Measurements from ENCODE around the gene TK1.

The TK1 gene

DNA sequence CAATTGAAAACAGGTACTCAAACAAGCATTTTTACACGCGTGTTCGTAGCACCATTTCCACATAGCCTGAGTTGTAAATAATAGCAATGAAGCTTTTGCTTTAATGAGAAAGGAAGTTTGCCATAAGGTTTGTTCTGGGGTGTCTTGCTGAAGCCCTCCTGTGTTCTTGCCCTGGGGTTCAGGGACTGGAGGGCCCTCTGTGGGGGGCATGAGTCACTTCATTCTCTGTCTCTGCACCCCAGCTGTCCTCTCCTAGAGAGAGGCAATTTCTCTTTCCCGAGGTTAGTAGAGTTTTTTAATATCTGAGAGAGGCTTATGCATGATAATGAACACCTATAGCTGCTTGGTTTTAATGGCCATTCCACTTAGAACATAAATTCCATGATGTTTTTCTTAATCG, 9.9 kb upstream of the TK1 start:
- Histone ChIP-seq H3K27me3 (ENCODE audit: control insufficient read depth, insufficient read depth, low read length) (no peaks in the 10 kb centered on the region), H3K9ac (ENCODE audit: low read depth, low read length) (no peak overlapping the region), H3K36me3 (ENCODE audit: control insufficient read depth, insufficient read depth, low read length) (peaks cover 39% of the 10 kb centered on the region), H3K4me1 (ENCODE audit: control insufficient read depth, insufficient read depth, low read length) (peaks cover 17% of the 10 kb centered on the region), H3K9me3 (ENCODE audit: control insufficient read depth, insufficient read depth, low read length) (no peaks in the 10 kb centered on the region), H3K4me3 (ENCODE audit: low read depth, low read length) (no peak overlapping the region), H3K27ac (ENCODE audit: low read depth, low read length) (peak overlapping the region; percentile 78)

GRCh38 chr17:78185981-78186691, 716 bp downstream of the TK1 start:
- Histone ChIP-seq H3K4me1 (ENCODE audit: control insufficient read depth, insufficient read depth, low read length) (no peaks in the 10 kb centered on the region; the same call in 1 of the 2 replicates), H3K27me3 (ENCODE audit: control insufficient read depth, insufficient read depth, low read length) (no peaks in the 10 kb centered on the region), H3K9ac (ENCODE audit: low read depth, low read length) (peak overlapping the region; percentile 55; the same call in 1 of the 2 replicates), H3K36me3 (ENCODE audit: control insufficient read depth, insufficient read depth, low read length) (peaks cover 48% of the 10 kb centered on the region), H3K4me3 (ENCODE audit: low read depth, low read length) (peak overlapping the region; percentile 91), H3K9me3 (ENCODE audit: control insufficient read depth, insufficient read depth, low read length) (no peaks in the 10 kb centered on the region), H3K27ac (ENCODE audit: low read depth, low read length) (no peak overlapping the region)

GRCh38 chr17:78184868-78185267, 2.0 kb downstream of the TK1 start:
- H3K4me3 ChIP-seq (ENCODE audit: low read depth, low read length), result no peak overlapping the region
- H3K36me3 ChIP-seq (ENCODE audit: control insufficient read depth, insufficient read depth, low read length), result peaks cover 54% of the 10 kb centered on the region
- no peak overlapping the region for H3K9ac ChIP-seq (ENCODE audit: low read depth, low read length)
- no peak overlapping the region for H3K27ac ChIP-seq (ENCODE audit: low read depth, low read length)
- no peaks in the 10 kb centered on the region for H3K27me3 ChIP-seq (ENCODE audit: control insufficient read depth, insufficient read depth, low read length)
- H3K9me3 ChIP-seq (ENCODE audit: control insufficient read depth, insufficient read depth, low read length), result no peaks in the 10 kb centered on the region
- no peaks in the 10 kb centered on the region; the same call in 1 of the 2 replicates for H3K4me1 ChIP-seq (ENCODE audit: control insufficient read depth, insufficient read depth, low read length)

DNA sequence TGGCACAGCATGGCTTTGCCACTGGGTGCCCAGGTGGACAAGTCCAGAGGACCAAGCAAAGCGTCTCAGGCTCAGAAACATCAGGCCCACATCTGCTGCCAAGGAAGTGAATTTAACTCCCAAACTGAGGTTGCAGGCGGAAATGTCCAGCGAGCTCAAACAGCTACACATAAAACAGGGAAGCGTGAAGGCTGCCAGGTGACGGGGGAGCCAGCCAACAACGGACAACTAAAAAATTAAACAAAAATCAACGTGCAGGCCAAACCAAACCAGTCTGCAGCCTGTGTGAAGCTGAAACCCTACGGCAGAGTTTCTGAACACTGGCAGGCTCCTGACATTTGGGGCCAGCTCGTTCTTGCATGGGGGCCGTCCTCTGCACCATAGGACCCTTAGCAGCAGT, 2.5 kb downstream of the TK1 start:
- Histone ChIP-seq H3K27me3 (ENCODE audit: control insufficient read depth, insufficient read depth, low read length) (no peaks in the 10 kb centered on the region), H3K9me3 (ENCODE audit: control insufficient read depth, insufficient read depth, low read length) (no peaks in the 10 kb centered on the region), H3K27ac (ENCODE audit: low read depth, low read length) (no peak overlapping the region), H3K4me1 (ENCODE audit: control insufficient read depth, insufficient read depth, low read length) (no peaks in the 10 kb centered on the region; the same call in 1 of the 2 replicates), H3K36me3 (ENCODE audit: control insufficient read depth, insufficient read depth, low read length) (peaks cover 60% of the 10 kb centered on the region), H3K9ac (ENCODE audit: low read depth, low read length) (no peak overlapping the region), H3K4me3 (ENCODE audit: low read depth, low read length) (no peak overlapping the region)

- H3K4me3 ChIP-seq (ENCODE audit: low read depth, low read length), result no peak overlapping the region
- peaks cover 64% of the 10 kb centered on the region for H3K36me3 ChIP-seq (ENCODE audit: control insufficient read depth, insufficient read depth, low read length)
- H3K27ac ChIP-seq (ENCODE audit: low read depth, low read length), result no peak overlapping the region
Observed at GRCh38 chr17:78183916-78184315, 2.9 kb downstream of the TK1 start.

DNA sequence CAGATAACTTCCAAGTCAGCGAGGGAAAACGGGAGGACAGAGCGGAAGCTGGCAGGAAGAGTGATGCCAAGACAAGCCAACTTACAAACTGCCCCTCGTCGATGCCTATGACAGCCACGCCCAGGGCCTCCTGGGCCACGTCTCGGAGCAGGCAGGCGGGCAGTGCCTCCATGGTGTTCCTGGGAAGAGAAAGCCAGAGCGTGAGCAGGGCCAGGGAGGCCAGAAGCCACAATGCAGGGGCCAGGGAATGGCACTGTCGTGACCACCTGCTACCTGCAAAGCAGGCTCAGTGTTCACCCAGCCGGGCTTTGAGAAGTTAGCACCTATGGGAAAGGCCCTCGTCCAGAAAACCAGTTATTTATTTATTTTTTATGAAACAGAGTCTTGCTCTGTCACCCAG, 4.3 kb downstream of the TK1 start:
- no peak overlapping the region for H3K4me3 ChIP-seq (ENCODE audit: low read depth, low read length)
- H3K36me3 ChIP-seq (ENCODE audit: control insufficient read depth, insufficient read depth, low read length), result peaks cover 74% of the 10 kb centered on the region
- H3K27me3 ChIP-seq (ENCODE audit: control insufficient read depth, insufficient read depth, low read length), result no peaks in the 10 kb centered on the region
- no peaks in the 10 kb centered on the region for H3K9me3 ChIP-seq (ENCODE audit: control insufficient read depth, insufficient read depth, low read length)
- no peaks in the 10 kb centered on the region; the same call in 1 of the 2 replicates for H3K4me1 ChIP-seq (ENCODE audit: control insufficient read depth, insufficient read depth, low read length)
- H3K27ac ChIP-seq (ENCODE audit: low read depth, low read length), result no peak overlapping the region
- H3K9ac ChIP-seq (ENCODE audit: low read depth, low read length), result no peak overlapping the region

More at GRCh38 chr17:78183916-78184315, 2.9 kb downstream of the TK1 start:
- H3K4me1 ChIP-seq (ENCODE audit: control insufficient read depth, insufficient read depth, low read length), result no peaks in the 10 kb centered on the region; the same call in 1 of the 2 replicates
- no peak overlapping the region for H3K9ac ChIP-seq (ENCODE audit: low read depth, low read length)
- H3K9me3 ChIP-seq (ENCODE audit: control insufficient read depth, insufficient read depth, low read length), result no peaks in the 10 kb centered on the region
- no peaks in the 10 kb centered on the region for H3K27me3 ChIP-seq (ENCODE audit: control insufficient read depth, insufficient read depth, low read length)

- Histone ChIP-seq H3K4me3 (ENCODE audit: low read depth, low read length) (no peak overlapping the region), H3K4me1 (ENCODE audit: control insufficient read depth, insufficient read depth, low read length) (no peaks in the 10 kb centered on the region; the same call in 1 of the 2 replicates), H3K27ac (ENCODE audit: low read depth, low read length) (no peak overlapping the region), H3K9me3 (ENCODE audit: control insufficient read depth, insufficient read depth, low read length) (no peaks in the 10 kb centered on the region), H3K9ac (ENCODE audit: low read depth, low read length) (no peak overlapping the region), H3K27me3 (ENCODE audit: control insufficient read depth, insufficient read depth, low read length) (no peaks in the 10 kb centered on the region), H3K36me3 (ENCODE audit: control insufficient read depth, insufficient read depth, low read length) (peaks cover 84% of the 10 kb centered on the region)
Observed at GRCh38 chr17:78180508-78180907, 6.3 kb downstream of the TK1 start.

GRCh38 chr17:78180083-78180482, 6.8 kb downstream of the TK1 start:
- Histone ChIP-seq H3K27ac (ENCODE audit: low read depth, low read length) (no peak overlapping the region), H3K9ac (ENCODE audit: low read depth, low read length) (no peak overlapping the region), H3K9me3 (ENCODE audit: control insufficient read depth, insufficient read depth, low read length) (no peaks in the 10 kb centered on the region), H3K27me3 (ENCODE audit: control insufficient read depth, insufficient read depth, low read length) (no peaks in the 10 kb centered on the region), H3K4me1 (ENCODE audit: control insufficient read depth, insufficient read depth, low read length) (0 out of 2 replicates have a peak, but pooled peaks cover 2% of the 10 kb centered on the region), H3K4me3 (ENCODE audit: low read depth, low read length) (no peak overlapping the region), H3K36me3 (ENCODE audit: control insufficient read depth, insufficient read depth, low read length) (peaks cover 86% of the 10 kb centered on the region)

DNA sequence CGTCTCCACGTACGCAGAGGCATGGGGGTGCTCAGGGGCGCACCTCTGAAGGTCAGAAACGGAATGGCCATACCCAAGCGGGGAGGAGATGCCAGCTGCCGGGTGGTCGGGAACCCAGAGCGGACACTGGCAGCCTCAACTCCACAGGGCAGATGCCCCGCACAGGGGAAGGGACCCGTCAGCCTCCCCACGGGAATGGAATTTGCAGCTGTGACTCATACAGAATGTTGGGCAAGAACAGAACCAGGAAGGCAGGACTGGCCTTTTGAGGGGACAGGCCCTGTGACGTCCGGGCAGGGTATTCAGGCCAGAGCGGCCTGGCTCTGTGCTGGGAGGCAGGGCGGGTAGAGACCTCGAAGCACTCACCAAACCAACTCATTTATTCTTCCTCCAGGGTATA, 7.5 kb downstream of the TK1 start:
- Histone ChIP-seq H3K36me3 (ENCODE audit: control insufficient read depth, insufficient read depth, low read length) (peaks cover 85% of the 10 kb centered on the region), H3K27me3 (ENCODE audit: control insufficient read depth, insufficient read depth, low read length) (no peaks in the 10 kb centered on the region), H3K9me3 (ENCODE audit: control insufficient read depth, insufficient read depth, low read length) (no peaks in the 10 kb centered on the region), H3K27ac (ENCODE audit: low read depth, low read length) (no peak overlapping the region), H3K9ac (ENCODE audit: low read depth, low read length) (no peak overlapping the region), H3K4me1 (ENCODE audit: control insufficient read depth, insufficient read depth, low read length) (0 out of 2 replicates have a peak, but pooled peaks cover 2% of the 10 kb centered on the region), H3K4me3 (ENCODE audit: low read depth, low read length) (no peak overlapping the region)

GRCh38 chr17:78176548-78177025, 10.3 kb downstream of the TK1 start:
- H3K4me1 ChIP-seq (ENCODE audit: control insufficient read depth, insufficient read depth, low read length), result peaks cover 15% of the 10 kb centered on the region
- H3K9ac ChIP-seq (ENCODE audit: low read depth, low read length), result no peak overlapping the region
- H3K27me3 ChIP-seq (ENCODE audit: control insufficient read depth, insufficient read depth, low read length), result no peaks in the 10 kb centered on the region
- H3K27ac ChIP-seq (ENCODE audit: low read depth, low read length), result no peak overlapping the region
- H3K4me3 ChIP-seq (ENCODE audit: low read depth, low read length), result no peak overlapping the region
- no peaks in the 10 kb centered on the region for H3K9me3 ChIP-seq (ENCODE audit: control insufficient read depth, insufficient read depth, low read length)
- H3K36me3 ChIP-seq (ENCODE audit: control insufficient read depth, insufficient read depth, low read length), result peaks cover 75% of the 10 kb centered on the region

DNA sequence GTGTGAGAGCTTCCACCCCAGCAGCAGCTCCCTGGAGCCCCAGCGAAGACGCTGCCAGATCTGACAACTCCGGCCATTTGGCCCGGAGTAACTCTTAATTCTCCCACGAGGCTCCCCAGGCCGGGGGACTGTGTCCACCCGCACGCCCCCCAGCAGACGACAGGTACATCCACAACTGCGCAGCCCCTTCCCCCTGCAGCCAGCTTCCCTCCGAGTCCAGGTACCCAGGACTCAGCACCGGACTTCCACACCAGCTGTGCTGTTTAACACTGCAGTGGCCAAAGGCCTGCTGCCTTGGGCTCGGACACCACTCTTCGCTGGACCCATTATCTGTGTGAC, 11.2 kb downstream of the TK1 start:
- Histone ChIP-seq H3K27me3 (ENCODE audit: control insufficient read depth, insufficient read depth, low read length) (no peaks in the 10 kb centered on the region), H3K4me1 (ENCODE audit: control insufficient read depth, insufficient read depth, low read length) (peaks cover 15% of the 10 kb centered on the region), H3K27ac (ENCODE audit: low read depth, low read length) (no peak overlapping the region), H3K9me3 (ENCODE audit: control insufficient read depth, insufficient read depth, low read length) (no peaks in the 10 kb centered on the region), H3K9ac (ENCODE audit: low read depth, low read length) (no peak overlapping the region), H3K4me3 (ENCODE audit: low read depth, low read length) (no peak overlapping the region), H3K36me3 (ENCODE audit: control insufficient read depth, insufficient read depth, low read length) (peaks cover 69% of the 10 kb centered on the region)

Data from HUES48 (cell line).